GM20000 (cell line): ENCODE results near the gene ZCCHC7.
"Not testable (repeated sequence)": the region's sequence is repeated elsewhere in the genome, so short reads cannot be mapped to it uniquely, and the experiment has no call there.

Experiments used
- DNase-seq: peaks from one replicate; pipeline ENCODE4 v3.0.0; 2012; ENCODE audit warnings: low spot score
- TF ChIP-seq, protein P1 (sequence below): IDR thresholded peaks from 2 replicates; pipeline ENCODE4 v1.5.1; 2012; ENCODE audit warnings: mild to moderate bottlenecking, control low read depth; ENCODE audit errors: extremely low read depth, missing control alignments

ZCCHC7 gene

DNA sequence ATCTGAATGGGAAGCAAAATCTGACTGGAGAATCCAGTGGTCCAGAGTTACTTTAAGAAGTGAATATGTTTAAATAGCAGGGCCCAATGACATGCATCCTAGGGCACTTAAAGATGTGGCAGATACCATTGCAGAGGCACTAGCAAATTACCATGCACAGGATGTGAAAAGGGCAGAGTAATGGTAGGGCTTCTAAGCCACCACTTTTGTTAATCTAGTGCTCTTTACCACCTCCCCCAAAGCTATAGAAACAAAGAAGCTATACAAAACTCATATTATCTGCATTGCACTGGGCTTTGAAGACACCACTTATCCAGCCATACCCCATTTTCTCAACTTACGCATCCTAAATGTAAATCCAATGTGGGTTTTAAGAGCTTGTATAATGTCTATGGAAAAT is 81.2 kb downstream of the ZCCHC7 start:
- TF ChIP-seq, protein P1, sequence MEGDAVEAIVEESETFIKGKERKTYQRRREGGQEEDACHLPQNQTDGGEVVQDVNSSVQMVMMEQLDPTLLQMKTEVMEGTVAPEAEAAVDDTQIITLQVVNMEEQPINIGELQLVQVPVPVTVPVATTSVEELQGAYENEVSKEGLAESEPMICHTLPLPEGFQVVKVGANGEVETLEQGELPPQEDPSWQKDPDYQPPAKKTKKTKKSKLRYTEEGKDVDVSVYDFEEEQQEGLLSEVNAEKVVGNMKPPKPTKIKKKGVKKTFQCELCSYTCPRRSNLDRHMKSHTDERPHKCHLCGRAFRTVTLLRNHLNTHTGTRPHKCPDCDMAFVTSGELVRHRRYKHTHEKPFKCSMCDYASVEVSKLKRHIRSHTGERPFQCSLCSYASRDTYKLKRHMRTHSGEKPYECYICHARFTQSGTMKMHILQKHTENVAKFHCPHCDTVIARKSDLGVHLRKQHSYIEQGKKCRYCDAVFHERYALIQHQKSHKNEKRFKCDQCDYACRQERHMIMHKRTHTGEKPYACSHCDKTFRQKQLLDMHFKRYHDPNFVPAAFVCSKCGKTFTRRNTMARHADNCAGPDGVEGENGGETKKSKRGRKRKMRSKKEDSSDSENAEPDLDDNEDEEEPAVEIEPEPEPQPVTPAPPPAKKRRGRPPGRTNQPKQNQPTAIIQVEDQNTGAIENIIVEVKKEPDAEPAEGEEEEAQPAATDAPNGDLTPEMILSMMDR, result no peak
- DNase-seq, result no peak

DNA sequence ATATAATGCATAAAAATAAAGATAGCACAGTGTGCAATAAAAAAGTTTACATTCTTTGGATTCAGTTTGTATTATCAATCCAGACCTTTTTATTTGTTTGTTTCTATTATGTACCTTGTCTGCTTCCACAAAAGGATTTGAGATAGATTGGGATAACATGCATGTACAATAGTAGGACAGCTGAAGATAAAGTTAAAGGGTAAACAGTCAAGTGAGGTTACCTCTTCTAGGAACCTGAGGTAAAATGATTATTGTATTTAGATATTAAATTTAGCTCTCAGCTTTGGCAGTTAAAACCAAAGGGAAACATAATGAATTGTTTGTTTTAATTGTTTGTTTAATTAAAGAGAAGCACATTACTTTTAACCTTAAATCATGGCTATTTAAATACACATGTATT is 81.7 kb downstream of the ZCCHC7 start:
- DNase-seq, result no peak
- TF ChIP-seq, protein P1, result no peak

DNA sequence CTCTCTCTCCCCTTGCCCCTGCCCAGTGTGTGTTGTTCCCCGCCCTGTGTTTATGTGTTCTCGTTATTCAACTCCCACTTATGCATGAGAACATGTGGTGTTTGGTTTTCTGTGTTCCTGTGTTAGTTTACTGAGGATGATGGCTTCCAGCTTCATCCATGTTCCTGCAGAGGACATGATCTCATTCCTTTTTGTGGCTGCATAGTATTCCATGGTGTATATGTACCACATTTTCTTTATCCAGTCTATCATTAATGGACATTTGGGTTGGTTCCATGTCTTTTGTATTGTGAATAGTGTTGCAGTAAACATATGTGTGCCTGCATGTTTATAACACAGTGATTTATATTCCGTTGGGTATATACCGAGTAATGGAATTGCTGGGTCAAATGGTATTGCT is 83.1 kb downstream of the ZCCHC7 start:
- not testable (repeated sequence) for DNase-seq

DNA sequence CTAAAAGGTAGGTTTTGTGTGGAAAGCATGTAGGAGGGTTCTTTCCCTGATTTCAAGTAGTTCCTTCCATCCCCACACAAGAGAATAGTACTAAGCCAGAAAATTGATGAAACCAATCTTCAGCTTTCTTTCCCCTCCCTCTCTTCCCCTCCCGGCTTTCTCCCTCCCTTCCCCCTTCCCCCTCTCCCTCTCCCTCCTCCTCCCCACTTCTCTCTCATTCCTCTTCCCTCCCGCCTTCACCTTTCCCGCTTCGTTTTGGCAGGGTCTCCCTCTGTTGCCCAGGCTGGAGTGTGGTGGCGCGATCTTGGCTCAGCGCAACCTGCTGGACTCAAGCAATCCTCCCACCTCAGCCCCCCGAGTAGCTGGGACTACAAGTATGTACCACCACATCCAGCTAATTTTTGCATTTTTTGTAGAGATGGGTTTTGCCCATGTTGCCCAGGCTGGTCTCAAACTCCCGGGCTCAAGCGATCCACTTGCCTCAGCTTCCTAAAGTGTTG is 85.8 kb downstream of the ZCCHC7 start:
- DNase-seq, result no peak

DNA sequence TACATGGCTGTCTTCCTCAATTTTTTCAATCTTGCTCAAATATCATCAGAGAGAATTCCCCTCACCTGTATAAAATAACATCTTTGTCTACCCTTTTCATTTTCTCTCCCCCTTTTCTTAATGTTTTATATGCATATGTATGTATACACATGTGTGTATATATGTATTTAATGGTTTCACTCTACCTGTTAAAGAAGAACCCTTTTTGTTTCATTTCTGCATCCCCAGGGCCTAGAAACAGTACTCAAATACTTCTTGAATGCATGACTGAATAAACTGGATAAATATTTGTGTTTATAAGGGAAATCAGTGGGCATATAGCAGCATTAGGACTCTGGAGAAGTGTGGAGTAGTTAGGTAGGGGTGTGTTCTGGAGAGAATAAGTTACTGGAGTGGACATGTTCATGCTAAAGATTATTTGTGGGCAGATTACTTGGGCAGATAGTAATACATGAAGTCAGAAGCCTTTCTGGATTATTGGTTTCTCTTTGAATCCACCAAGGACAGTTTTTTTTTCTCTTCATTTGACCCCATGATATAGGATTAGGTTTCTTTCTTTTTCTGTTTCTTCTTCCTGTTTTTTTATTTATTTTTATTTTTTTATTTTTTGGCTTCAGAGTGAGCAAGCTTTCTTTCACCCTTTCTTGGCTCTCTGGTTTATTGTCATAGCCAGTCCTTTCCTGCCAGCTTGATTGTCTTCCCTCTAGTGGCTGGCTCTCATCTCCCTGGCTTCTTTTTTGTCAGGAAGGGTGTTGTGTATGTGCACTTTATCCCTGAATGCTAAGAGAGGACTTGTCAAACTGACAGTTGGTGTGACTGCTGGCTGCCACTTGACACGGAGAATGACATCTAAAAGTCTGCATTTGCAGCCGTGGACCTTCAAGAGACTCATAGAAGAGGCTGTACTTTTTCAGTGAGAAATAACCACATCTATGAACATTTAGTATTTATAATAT is 89.3 kb downstream of the ZCCHC7 start:
- DNase-seq, result no peak
- TF ChIP-seq, protein P1, result no peak

More for the DNA sequence above, 85.8 kb downstream of the ZCCHC7 start:
- TF ChIP-seq, protein P1, result no peak

DNA sequence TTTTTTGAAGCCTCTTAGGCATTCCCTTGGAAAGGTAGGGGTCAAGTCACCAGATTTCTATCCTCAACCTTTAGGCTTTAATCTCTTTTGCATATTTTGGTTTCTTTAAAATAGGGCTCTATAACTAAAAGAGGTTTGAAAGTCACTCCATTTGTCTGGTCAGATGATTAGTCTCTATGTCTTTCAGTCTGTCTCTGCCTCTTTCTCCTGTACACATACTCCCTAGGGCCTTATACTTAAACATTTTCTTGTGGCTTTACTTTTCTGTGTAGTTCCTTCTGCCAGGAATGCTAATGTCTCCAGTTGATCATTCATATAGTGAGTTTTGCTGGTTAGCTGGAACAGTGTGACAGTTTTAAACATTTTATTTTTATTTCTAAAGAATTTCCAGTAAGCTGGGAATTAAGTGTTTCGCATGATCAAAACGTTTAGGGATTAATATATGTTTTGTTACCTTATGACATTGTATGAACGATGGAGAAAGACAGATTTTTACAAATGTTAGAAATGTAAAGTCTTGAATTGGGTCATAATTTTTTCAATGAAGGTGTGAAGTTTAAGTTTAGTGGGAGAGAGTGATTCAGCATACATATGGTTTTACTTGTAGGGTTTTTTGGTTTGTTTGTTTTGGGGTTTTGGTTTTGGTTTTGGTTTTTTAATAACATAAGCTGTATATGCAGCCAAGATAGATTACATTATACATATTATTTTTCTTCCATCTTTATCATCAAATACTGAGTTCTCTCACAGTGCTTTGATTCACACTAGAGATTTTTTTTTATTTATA is 90.6 kb downstream of the ZCCHC7 start:
- TF ChIP-seq, protein P1, result no peak
- no peak for DNase-seq

DNA sequence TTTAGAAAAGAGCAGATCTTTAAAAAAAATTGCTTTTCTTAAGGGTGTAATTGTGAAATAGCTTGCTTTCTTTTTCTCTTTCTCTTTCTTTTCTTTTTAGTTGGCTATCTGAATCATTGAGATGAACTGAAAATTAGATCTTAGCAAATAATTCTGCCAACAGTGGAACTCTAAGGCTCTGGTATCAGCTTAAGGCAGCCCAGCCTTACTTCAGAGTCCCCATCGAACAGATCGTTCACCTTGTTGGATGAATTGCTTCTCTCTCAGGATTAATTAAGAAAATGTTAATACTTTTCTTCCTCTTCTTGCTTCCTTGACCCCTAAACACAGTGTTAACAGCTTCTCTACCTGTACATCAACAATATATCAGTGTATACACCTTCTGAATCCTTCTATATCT is 92.1 kb downstream of the ZCCHC7 start:
- TF ChIP-seq, protein P1, result no peak
- no peak for DNase-seq
